Measurements from ENCODE around the gene CTIF.

GRCh38 chr18:48530399-48531081 lies 8.3 kb upstream of the CTIF start:
- TF ChIP-seq CTCF (IDR thresholded peaks at IDR 0.05) (no peak), POLR2A (IDR thresholded peaks at IDR 0.05) (no peak), POLR2AphosphoS5 (IDR thresholded peaks at IDR 0.05) (no peak)
